H1 (cell line): Measurements from ENCODE around the gene SERAC1. TPM values are rescaled to one million over a fixed set of nuclear protein-coding genes. Genes with fewer than 3 reads are reported as not detected.

Experiments
- CTCF ChIA-PET: fragments of 300-600 bp; sonication (Branson Sonifier 250); formaldehyde crosslinking; loops from one replicate; lab custom pipeline; 2021; ENCODE audit not compliant: partially characterized antibody; lab: Charles Lee
- POLR2A ChIA-PET: fragments of 300-600 bp; sonication (Branson Sonifier 250); formaldehyde crosslinking; loops from one replicate; lab custom pipeline; 2021; ENCODE audit warnings: inconsistent platforms; ENCODE audit not compliant: partially characterized antibody; lab: Charles Lee
- DNase-seq, 2 experiments: peaks; one replicate each; pipeline versions ENCODE4 v3.0.0 to v3.0.0-alpha.2; 2010 to 2022; ENCODE audit warnings: low spot score in 2 of 2, low read depth in 1 of 2, mixed read lengths in 1 of 2
- FAIRE-seq: peaks from 2 replicates; lab custom pipeline; 2011; peaks lifted over from hg19 to GRCh38; lab: Jason Lieb, UNC
- H2AFZ ChIP-seq: 2 replicates; pipeline ENCODE4 v1.8.1; 2012; ENCODE audit warnings: low read length, inconsistent platforms
- H2AK5ac ChIP-seq: 2 replicates; pipeline ENCODE4 v1.6.1; 2013; ENCODE audit warnings: low read depth, low read length
- H2BK120ac ChIP-seq: replicated peaks from 2 replicates; pipeline ENCODE3; 2013; ENCODE audit warnings: low read depth, low read length, inconsistent platforms
- H2BK12ac ChIP-seq: 2 replicates; pipeline ENCODE4 v1.6.1; 2013; ENCODE audit warnings: low read depth, low read length
- H2BK15ac ChIP-seq: 2 replicates; pipeline ENCODE4 v1.6.1; 2013; ENCODE audit warnings: low read length
- H2BK20ac ChIP-seq: 2 replicates; pipeline ENCODE4 v1.6.1; 2013; ENCODE audit warnings: low read length
- H2BK5ac ChIP-seq: 2 replicates; pipeline ENCODE4 v1.6.1; 2013; ENCODE audit warnings: low read depth, low read length
- H3K14ac ChIP-seq: 2 replicates; pipeline ENCODE4 v1.6.1; 2013; ENCODE audit warnings: inconsistent platforms; ENCODE audit not compliant: insufficient read length
- H3K18ac ChIP-seq: 2 replicates; pipeline ENCODE4 v1.6.1; 2013; ENCODE audit warnings: low read length; ENCODE audit errors: extremely low read depth
- H3K23ac ChIP-seq: 2 replicates; pipeline ENCODE4 v1.6.1; 2013; ENCODE audit warnings: inconsistent platforms; ENCODE audit not compliant: insufficient read length
- H3K23me2 ChIP-seq: 2 replicates; pipeline ENCODE4 v1.6.1; 2013; ENCODE audit warnings: low read depth, low read length
- H3K27ac ChIP-seq: 2 replicates; pipeline ENCODE4 v1.6.1; 2011; ENCODE audit warnings: low read depth, low read length, inconsistent platforms
- H3K27me3 ChIP-seq, 4 experiments: replicated peaks in 1 of 4; 1 replicate in 1 of 4; 2 replicates in 3 of 4; pipeline versions ENCODE4 v1.6.1 to v1.8.1; 2011 to 2013; ENCODE audit warnings: low read length in 3 of 4, mild to moderate bottlenecking in 3 of 4, inconsistent platforms in 2 of 4, mixed read lengths in 2 of 4, moderate library complexity in 1 of 4; ENCODE audit not compliant: control insufficient read depth in 3 of 4, insufficient read depth in 3 of 4; ENCODE audit errors: extremely low read depth in 1 of 4
- H3K36me3 ChIP-seq, 4 experiments: 2 replicates each; pipeline versions ENCODE4 v1.6.1 to v1.8.1; 2011 to 2013; ENCODE audit warnings: mild to moderate bottlenecking in 4 of 4, low read length in 3 of 4, moderate library complexity in 2 of 4, control low read depth in 1 of 4, inconsistent platforms in 1 of 4; ENCODE audit not compliant: insufficient read depth in 4 of 4, control insufficient read depth in 2 of 4
- H3K4ac ChIP-seq: replicated peaks from 2 replicates; pipeline ENCODE3; 2013; ENCODE audit warnings: low read length, low read depth, mixed read lengths, inconsistent platforms; ENCODE audit not compliant: insufficient read length
- H3K4me1 ChIP-seq, 4 experiments: replicated peaks in 1 of 4; 1 replicate in 1 of 4; 2 replicates in 3 of 4; pipeline versions ENCODE4 v1.6.1 to v1.8.1; 2011 to 2013; ENCODE audit warnings: low read length in 3 of 4, inconsistent platforms in 2 of 4, mixed read lengths in 1 of 4; ENCODE audit not compliant: insufficient read depth in 4 of 4, control insufficient read depth in 3 of 4
- H3K4me2 ChIP-seq, 2 experiments: 2 replicates each; pipeline versions ENCODE4 v1.6.1 to v1.8.1; 2011 to 2013; ENCODE audit warnings: low read depth in 2 of 2, low read length in 2 of 2, control low read depth in 1 of 2, inconsistent platforms in 1 of 2, mild to moderate bottlenecking in 1 of 2; ENCODE audit not compliant: insufficient read depth in 1 of 2
- H3K4me3 ChIP-seq, 4 experiments: fragments of 200-600, 300-600 bp in 1 of 4; sonication (generic), shearing (Covaris generic), sonication (Bioruptor Twin) in 1 of 4; 2 replicates each; pipeline versions ENCODE4 v1.5.1 to v1.8.1; 2011 to 2016; ENCODE audit warnings: low read length in 4 of 4, low read depth in 3 of 4, control low read depth in 2 of 4, inconsistent platforms in 2 of 4, mild to moderate bottlenecking in 2 of 4, mixed read lengths in 1 of 4, moderate library complexity in 1 of 4; ENCODE audit not compliant: insufficient read depth in 2 of 4; ENCODE audit errors: extremely low read depth in 1 of 4
- H3K56ac ChIP-seq: replicated peaks from 2 replicates; pipeline ENCODE3; 2013; ENCODE audit warnings: low read depth, mild to moderate bottlenecking, mixed read lengths, low read length, inconsistent platforms; ENCODE audit not compliant: insufficient read length
- H3K79me1 ChIP-seq: 2 replicates; pipeline ENCODE4 v1.6.1; 2013; ENCODE audit warnings: low read depth, low read length, control low read depth
- H3K79me2 ChIP-seq, 2 experiments: 2 replicates each; pipeline versions ENCODE4 v1.6.1 to v1.8.1; 2012 to 2013; ENCODE audit warnings: low read length in 2 of 2, mild to moderate bottlenecking in 2 of 2, inconsistent platforms in 1 of 2; ENCODE audit not compliant: insufficient read depth in 2 of 2, control insufficient read depth in 1 of 2
- H3K9ac ChIP-seq, 4 experiments: replicated peaks in 1 of 4; 1 replicate in 1 of 4; 2 replicates in 3 of 4; pipeline versions ENCODE4 v1.6.1 to v1.8.1; 2011 to 2013; ENCODE audit warnings: low read depth in 3 of 4, low read length in 3 of 4, control low read depth in 2 of 4, mild to moderate bottlenecking in 2 of 4, moderate library complexity in 2 of 4, inconsistent platforms in 1 of 4; ENCODE audit errors: extremely low read depth in 1 of 4
- H3K9me3 ChIP-seq, 2 experiments: 2 replicates each; pipeline versions ENCODE4 v1.6.1 to v1.8.1; 2012 to 2013; ENCODE audit warnings: mild to moderate bottlenecking in 2 of 2, moderate library complexity in 2 of 2, control low read depth in 1 of 2, inconsistent platforms in 1 of 2, low read depth in 1 of 2, low read length in 1 of 2, mixed read lengths in 1 of 2; ENCODE audit not compliant: insufficient read depth in 2 of 2
- H4K20me1 ChIP-seq, 2 experiments: replicated peaks in 1 of 2; 2 replicates each; pipeline versions ENCODE3 to v1.8.1; 2011 to 2013; ENCODE audit warnings: inconsistent platforms in 2 of 2, low read length in 2 of 2, mild to moderate bottlenecking in 1 of 2; ENCODE audit not compliant: insufficient read depth in 2 of 2, control insufficient read depth in 1 of 2
- H4K5ac ChIP-seq: 2 replicates; pipeline ENCODE4 v1.6.1; 2013; ENCODE audit warnings: low read length, low read depth, mixed read lengths, inconsistent platforms; ENCODE audit not compliant: insufficient read length
- H4K8ac ChIP-seq: 2 replicates; pipeline ENCODE4 v1.8.0; 2013; ENCODE audit warnings: mild to moderate bottlenecking, moderate library complexity, low read length, inconsistent platforms; ENCODE audit not compliant: insufficient read depth; ENCODE audit errors: extremely low read depth
- H4K91ac ChIP-seq: replicated peaks from 2 replicates; pipeline ENCODE3; 2013; ENCODE audit warnings: low read length, mixed read lengths, inconsistent platforms; ENCODE audit not compliant: insufficient read length
- CHD2 ChIP-seq: IDR thresholded peaks from 2 replicates; pipeline ENCODE4 v1.6.1; 2012; ENCODE audit warnings: low read length, improper control_type of control experiment
- MAFK ChIP-seq: IDR thresholded peaks from 2 replicates; pipeline ENCODE4 v1.6.1; 2012; ENCODE audit warnings: low read depth, mild to moderate bottlenecking, improper control_type of control experiment, low read length
- SP2 ChIP-seq: IDR thresholded peaks from 2 replicates; pipeline ENCODE4 v1.6.1; 2012; ENCODE audit warnings: mild to moderate bottlenecking, low read length, inconsistent platforms
- TAF1 ChIP-seq: IDR thresholded peaks from 2 replicates; pipeline ENCODE4 v1.6.1; 2011; ENCODE audit warnings: mild to moderate bottlenecking, low read depth, low read length
- WGBS, 2 experiments: shearing (Covaris generic) in 1 of 2; methylation state at CpG; one replicate each; pipeline versions ENCODE4 v1.1.6 to v1.1.7; 2013 to 2015; ENCODE audit warnings: low lambda C conversion rate in 2 of 2, mixed read lengths in 2 of 2, inconsistent platforms in 1 of 2, low coverage in 1 of 2, missing lambda C conversion rate in 1 of 2; ENCODE audit not compliant: insufficient replicate concordance in 2 of 2, insufficient coverage in 1 of 2, insufficient read length in 1 of 2; ENCODE audit errors: extremely low coverage in 1 of 2, missing lambda C conversion rate in 1 of 2; 5-methylcytosine and 5-hydroxymethylcytosine counted together
- polyA plus RNA-seq, 7 experiments: library from polyadenylated mRNA; depleted of rRNA in 3 of 7; stranded (reverse) in 5 of 7; unstranded in 2 of 7; fragments of >200 nt in 5 of 7; fragments of 200-250 nt in 2 of 7; gene quantifications; 1 replicate in 5 of 7; 2 replicates in 1 of 7; 4 replicates in 1 of 7; pipeline versions ENCODE4 v1.2.1 to v1.2.3, GENCODE V29; 2011 to 2013; ENCODE audit warnings: missing spikeins in 2 of 7, mixed read lengths in 2 of 7
- total RNA-seq: library from RNA; stranded (reverse); fragmentation: NEBNext Ultra II Directional; extraction: Animal tissue kit (Norgen Biotek cat#: 25700); gene quantifications from 2 replicates; pipeline ENCODE4 v1.2.1, GENCODE V29; 2021

SERAC1 gene
- total and polyA plus RNA-seq, 2 of the 8 experiments (the other 6 are each of a cell fraction or from before 2014, with no cell fraction given): 7.3 to 9.0 TPM

GRCh38 chr6:158125271-158125670 lies 42.8 kb downstream of the SERAC1 start:
- no peak overlapping the region for H4K8ac ChIP-seq
- no peak overlapping the region for H2BK120ac ChIP-seq
- H3K9me3 ChIP-seq: no peaks in the 10 kb centered on the region
- no peaks in the 10 kb centered on the region for H4K20me1 ChIP-seq
- no peak overlapping the region for H3K4me3 ChIP-seq
- H3K4me1 ChIP-seq: no peaks in the 10 kb centered on the region
- no peaks in the 10 kb centered on the region for H3K79me1 ChIP-seq
- no peaks in the 10 kb centered on the region for H3K79me2 ChIP-seq
- no peak overlapping the region for H3K9ac ChIP-seq
- ChIA-PET POLR2A (no interaction called here), CTCF (no interaction called here)
- WGBS, 2 experiments: 91% methylated on average over 2 of the region's 2 CpGs; no CpG with 5 or more reads in 1 of the 2 experiments
- no peaks in the 10 kb centered on the region for H3K27me3 ChIP-seq
- no peak overlapping the region for H2AFZ ChIP-seq
- H3K36me3 ChIP-seq: peaks cover 0 to 2% (median 0%) of the 10 kb centered on the region in 4 experiments; a peak in 3 of 8 replicates
- H3K27ac ChIP-seq: no peak overlapping the region
- DNase-seq: no peak
- no peak overlapping the region for H3K4me2 ChIP-seq
- no peak for FAIRE-seq
- TF ChIP-seq SP2: no peak
- TF ChIP-seq MAFK: no peak
- no peak for TF ChIP-seq TAF1
- TF ChIP-seq CHD2: no peak
- H2BK15ac ChIP-seq: no peak overlapping the region
- no peak overlapping the region for H2AK5ac ChIP-seq
- H3K56ac ChIP-seq: no peak overlapping the region
- H3K23ac ChIP-seq: no peak overlapping the region
- H2BK20ac ChIP-seq: no peak overlapping the region
- no peak overlapping the region for H4K5ac ChIP-seq
- H4K91ac ChIP-seq: no peak overlapping the region
- H2BK12ac ChIP-seq: no peak overlapping the region
- H3K4ac ChIP-seq: no peak overlapping the region
- no peak overlapping the region for H3K14ac ChIP-seq
- H3K23me2 ChIP-seq: no peaks in the 10 kb centered on the region
- H3K18ac ChIP-seq: no peak overlapping the region
- no peak overlapping the region for H2BK5ac ChIP-seq
